GM12874 (cell line): ENCODE results near the gene TRIP6.

ENCODE experiments used
- CTCF ChIP-seq: IDR thresholded peaks from 2 replicates; pipeline ENCODE4 v1.5.1; 2011; ENCODE audit warnings: low read depth, mild to moderate bottlenecking, control low read depth, low read length, moderate library complexity; ENCODE audit not compliant: insufficient read depth

Gene TRIP6

GRCh38 chr7:100908512-100908911 lies 41.3 kb downstream of the TRIP6 start:
- no peak for TF ChIP-seq CTCF

GRCh38 chr7:100911484-100911883 lies 44.3 kb downstream of the TRIP6 start:
- TF ChIP-seq CTCF = no peak

- no peak for TF ChIP-seq CTCF
These were observed 47.2 kb downstream of the TRIP6 start for GRCh38 chr7:100914208-100914878.

GRCh38 chr7:100914879-100915447 lies 47.8 kb downstream of the TRIP6 start:
- no peak for TF ChIP-seq CTCF

- TF ChIP-seq CTCF = no peak
These were observed 53.9 kb downstream of the TRIP6 start for GRCh38 chr7:100921039-100921438.
